ENCODE data around the gene ATP5PO. TPM values are rescaled to one million over a fixed set of nuclear protein-coding genes. Genes with fewer than 3 reads are reported as not detected.
A peak's percentile ranks its signal among the peaks of the same experiment; 100 is the strongest.

Gene ATP5PO
- total RNA-seq, 1 donor from 2014 or later = 309 TPM

DNA sequence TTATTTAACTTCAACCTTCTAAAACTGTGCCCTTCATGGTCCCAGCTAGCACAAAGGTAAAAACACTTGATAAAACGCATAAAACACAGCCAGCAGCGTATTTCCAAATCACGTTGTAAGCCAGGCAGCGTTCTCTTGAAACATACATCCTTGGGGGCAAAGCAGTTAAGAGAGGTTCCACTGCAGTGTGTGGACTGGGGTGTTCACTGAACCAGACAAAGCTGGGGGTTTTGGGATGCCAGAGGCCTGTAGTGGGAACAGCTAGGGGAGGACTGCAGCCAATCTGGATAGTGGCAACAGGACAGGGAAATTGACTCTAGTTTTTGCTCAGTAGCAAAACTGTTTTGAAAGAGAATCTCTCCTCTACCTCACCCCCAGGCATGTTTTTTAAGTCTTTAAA, 21.5 kb upstream of the ATP5PO start:
- Mint-ChIP-seq H3K9me3 (peaks cover 4% of the 10 kb centered on the region), H3K36me3 (peaks cover 1% of the 10 kb centered on the region), H3K4me1 (peaks cover 25% of the 10 kb centered on the region), H3K4me3 (no peak overlapping the region), H3K27me3 (ENCODE audit: insufficient read depth, low read depth) (peaks cover 2% of the 10 kb centered on the region), H3K27ac (peak overlapping the region; percentile 93)
- H4K20me1 ChIP-seq (ENCODE audit: low read depth) = no peaks in the 10 kb centered on the region
- no peak overlapping the region for H2AFZ ChIP-seq (replicated peaks)
- H3K4me1 ChIP-seq = peaks cover 4% of the 10 kb centered on the region
- H3K4me2 ChIP-seq = no peak overlapping the region
- no peak for DNase-seq (ENCODE audit: low spot score)
- no peaks in the 10 kb centered on the region for H3F3A ChIP-seq (ENCODE audit: low read depth)
- H3K27me3 ChIP-seq = no peaks in the 10 kb centered on the region
- H3K4me3 ChIP-seq = no peak overlapping the region
- H3K9ac ChIP-seq = no peak overlapping the region
- TF ChIP-seq EZH2 (IDR thresholded peaks at IDR 0.05) = no peak
- TF ChIP-seq EZH2phosphoT487 (IDR thresholded peaks at IDR 0.05) = no peak
- TF ChIP-seq, protein P1, sequence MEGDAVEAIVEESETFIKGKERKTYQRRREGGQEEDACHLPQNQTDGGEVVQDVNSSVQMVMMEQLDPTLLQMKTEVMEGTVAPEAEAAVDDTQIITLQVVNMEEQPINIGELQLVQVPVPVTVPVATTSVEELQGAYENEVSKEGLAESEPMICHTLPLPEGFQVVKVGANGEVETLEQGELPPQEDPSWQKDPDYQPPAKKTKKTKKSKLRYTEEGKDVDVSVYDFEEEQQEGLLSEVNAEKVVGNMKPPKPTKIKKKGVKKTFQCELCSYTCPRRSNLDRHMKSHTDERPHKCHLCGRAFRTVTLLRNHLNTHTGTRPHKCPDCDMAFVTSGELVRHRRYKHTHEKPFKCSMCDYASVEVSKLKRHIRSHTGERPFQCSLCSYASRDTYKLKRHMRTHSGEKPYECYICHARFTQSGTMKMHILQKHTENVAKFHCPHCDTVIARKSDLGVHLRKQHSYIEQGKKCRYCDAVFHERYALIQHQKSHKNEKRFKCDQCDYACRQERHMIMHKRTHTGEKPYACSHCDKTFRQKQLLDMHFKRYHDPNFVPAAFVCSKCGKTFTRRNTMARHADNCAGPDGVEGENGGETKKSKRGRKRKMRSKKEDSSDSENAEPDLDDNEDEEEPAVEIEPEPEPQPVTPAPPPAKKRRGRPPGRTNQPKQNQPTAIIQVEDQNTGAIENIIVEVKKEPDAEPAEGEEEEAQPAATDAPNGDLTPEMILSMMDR (IDR thresholded peaks at IDR 0.05) = no peak
- H3K27ac ChIP-seq = no peak overlapping the region
- H3K9me3 ChIP-seq (ENCODE audit: low read depth) = no peaks in the 10 kb centered on the region
- H3K79me2 ChIP-seq (ENCODE audit: low read depth) = peaks cover 23% of the 10 kb centered on the region
- no peaks in the 10 kb centered on the region for H3K36me3 ChIP-seq

DNA sequence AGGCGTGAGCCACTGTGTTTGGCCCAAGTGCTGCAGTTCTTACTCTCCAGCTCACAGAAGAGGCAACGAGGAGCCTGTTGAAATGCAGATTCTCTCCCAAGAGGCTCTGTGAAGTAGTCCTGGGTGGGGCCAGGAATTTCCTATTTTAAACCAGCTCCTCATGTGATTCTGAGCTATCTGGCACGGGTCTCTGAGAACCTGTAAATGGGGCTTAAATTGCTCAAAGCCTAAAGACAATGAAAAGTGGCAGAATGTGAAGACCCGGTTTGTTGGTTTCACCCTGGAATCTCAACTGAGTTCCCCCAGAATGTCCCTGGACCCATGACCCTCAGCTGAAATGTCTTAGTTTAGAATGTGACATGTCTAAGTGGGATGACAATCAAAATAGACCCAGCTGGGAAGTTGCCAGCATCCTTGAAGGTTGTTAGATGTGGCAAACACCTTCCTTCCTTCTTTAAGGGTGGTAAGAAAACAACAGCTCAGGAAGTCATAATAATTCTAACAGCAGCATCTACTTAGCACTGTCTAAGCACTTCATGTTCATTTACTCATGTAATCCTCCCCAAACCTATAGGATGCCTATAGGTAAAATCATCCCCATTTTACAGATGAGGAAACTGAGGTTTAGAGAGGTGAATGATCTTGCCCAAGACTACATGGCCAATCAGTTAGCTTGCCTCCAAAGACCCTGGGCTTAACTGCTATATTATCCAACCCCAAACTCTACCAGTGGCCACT, 20.9 kb upstream of the ATP5PO start:
- Histone ChIP-seq H3F3A (ENCODE audit: low read depth) (no peaks in the 10 kb centered on the region), H3K4me3 (no peak overlapping the region), H3K4me1 (peaks cover 11% of the 10 kb centered on the region), H3K9me3 (ENCODE audit: low read depth) (no peaks in the 10 kb centered on the region), H3K4me2 (no peak overlapping the region), H3K79me2 (ENCODE audit: low read depth) (peaks cover 30% of the 10 kb centered on the region), H2AFZ (replicated peaks) (no peak overlapping the region), H3K9ac (no peak overlapping the region), H3K36me3 (no peaks in the 10 kb centered on the region), H4K20me1 (ENCODE audit: low read depth) (no peaks in the 10 kb centered on the region), H3K27ac (no peak overlapping the region), H3K27me3 (no peaks in the 10 kb centered on the region)
- H3K4me3 Mint-ChIP-seq = no peak overlapping the region
- peaks cover 1% of the 10 kb centered on the region for H3K36me3 Mint-ChIP-seq
- peak overlapping the region; percentile 93 for H3K27ac Mint-ChIP-seq
- H3K27me3 Mint-ChIP-seq (ENCODE audit: insufficient read depth, low read depth) = peaks cover 2% of the 10 kb centered on the region
- H3K4me1 Mint-ChIP-seq = peaks cover 30% of the 10 kb centered on the region
- TF ChIP-seq EZH2 (IDR thresholded peaks at IDR 0.05) = no peak
- TF ChIP-seq EZH2phosphoT487 (IDR thresholded peaks at IDR 0.05) = no peak
- TF ChIP-seq, protein P1 (IDR thresholded peaks at IDR 0.05) = no peak
- no peak for DNase-seq (ENCODE audit: low spot score)
- peaks cover 7% of the 10 kb centered on the region for H3K9me3 Mint-ChIP-seq

DNA sequence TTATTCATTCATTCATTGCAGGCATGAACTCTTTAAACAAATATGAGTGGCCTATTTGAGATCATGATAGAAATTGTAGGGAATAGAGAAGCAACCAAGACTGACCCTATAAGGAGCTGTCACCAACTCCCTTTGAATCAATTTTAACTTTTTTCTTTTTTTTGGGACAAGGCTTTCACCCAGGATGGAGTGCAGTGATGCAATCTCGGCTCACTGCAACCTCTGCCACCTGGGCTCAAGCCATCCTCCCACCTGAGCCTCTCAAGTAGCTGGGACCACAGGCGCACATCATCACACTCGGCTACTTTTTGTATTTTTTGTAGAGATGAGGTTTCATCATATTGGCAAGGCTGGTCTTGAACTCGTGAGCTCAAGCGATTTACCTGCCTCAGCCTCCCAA, 17.1 kb upstream of the ATP5PO start:
- H3K27me3 Mint-ChIP-seq (ENCODE audit: insufficient read depth, low read depth) = peaks cover 2% of the 10 kb centered on the region
- no peak overlapping the region for H2AFZ ChIP-seq (replicated peaks)
- H3K4me1 ChIP-seq = peaks cover 11% of the 10 kb centered on the region
- no peak for DNase-seq (ENCODE audit: low spot score)
- H3K36me3 ChIP-seq = no peaks in the 10 kb centered on the region
- H3K36me3 Mint-ChIP-seq = peaks cover 1% of the 10 kb centered on the region
- H3K4me3 ChIP-seq = peak overlapping the region; percentile 55
- peaks cover 30% of the 10 kb centered on the region for H3K79me2 ChIP-seq (ENCODE audit: low read depth)
- H3K4me1 Mint-ChIP-seq = peaks cover 25% of the 10 kb centered on the region
- peaks cover 3% of the 10 kb centered on the region for H3K9me3 Mint-ChIP-seq
- H3K9me3 ChIP-seq (ENCODE audit: low read depth) = no peaks in the 10 kb centered on the region
- H4K20me1 ChIP-seq (ENCODE audit: low read depth) = no peaks in the 10 kb centered on the region
- H3K9ac ChIP-seq = no peak overlapping the region
- no peaks in the 10 kb centered on the region for H3F3A ChIP-seq (ENCODE audit: low read depth)
- H3K27ac ChIP-seq = no peak overlapping the region
- peak overlapping the region; percentile 37 for H3K4me3 Mint-ChIP-seq
- H3K27ac Mint-ChIP-seq = peak overlapping the region; percentile 69
- no peaks in the 10 kb centered on the region for H3K27me3 ChIP-seq
- TF ChIP-seq EZH2phosphoT487 (IDR thresholded peaks at IDR 0.05) = no peak
- no peak for TF ChIP-seq EZH2 (IDR thresholded peaks at IDR 0.05)
- TF ChIP-seq, protein P1 (IDR thresholded peaks at IDR 0.05) = no peak
- H3K4me2 ChIP-seq = peak overlapping the region; percentile 85

Measured in neural progenitor cell (in vitro differentiated cells).